Measurements from ENCODE around the gene CAPN8.
"Not testable (repeated sequence)": the region's sequence is repeated elsewhere in the genome, so short reads cannot be mapped to it uniquely, and the experiment has no call there.

The CAPN8 gene

DNA sequence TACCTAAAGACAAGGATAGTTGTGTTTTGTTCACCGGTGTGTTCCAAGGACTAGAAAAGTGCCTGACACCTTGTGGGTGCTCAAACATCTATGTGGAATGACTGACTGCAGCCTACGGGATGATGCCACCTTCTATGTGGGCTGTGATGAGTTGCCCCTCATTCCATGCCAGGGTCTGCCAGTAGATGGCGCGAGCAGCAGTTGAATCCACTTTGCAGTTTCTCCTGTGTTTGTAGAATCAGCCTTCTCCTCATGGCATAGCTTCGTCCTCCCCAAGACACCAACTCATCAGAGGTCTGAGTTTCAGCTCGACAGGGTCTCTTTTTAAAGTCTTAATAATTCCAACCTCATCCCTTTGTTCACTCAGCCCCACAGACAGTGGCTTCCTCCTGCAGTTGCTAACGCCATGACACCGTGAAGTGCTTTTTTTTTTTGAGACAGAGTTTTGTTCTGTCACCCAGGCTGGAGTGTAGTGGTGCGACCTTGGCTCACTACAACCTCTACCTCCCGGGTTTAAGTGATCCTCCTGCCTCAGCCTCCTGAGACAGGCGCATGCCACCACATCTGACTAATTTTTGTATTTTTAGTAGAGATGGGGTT is 133.7 kb downstream of the CAPN8 start:
- DNase-seq (ENCODE audit: low read depth, low spot score), result no peak

DNA sequence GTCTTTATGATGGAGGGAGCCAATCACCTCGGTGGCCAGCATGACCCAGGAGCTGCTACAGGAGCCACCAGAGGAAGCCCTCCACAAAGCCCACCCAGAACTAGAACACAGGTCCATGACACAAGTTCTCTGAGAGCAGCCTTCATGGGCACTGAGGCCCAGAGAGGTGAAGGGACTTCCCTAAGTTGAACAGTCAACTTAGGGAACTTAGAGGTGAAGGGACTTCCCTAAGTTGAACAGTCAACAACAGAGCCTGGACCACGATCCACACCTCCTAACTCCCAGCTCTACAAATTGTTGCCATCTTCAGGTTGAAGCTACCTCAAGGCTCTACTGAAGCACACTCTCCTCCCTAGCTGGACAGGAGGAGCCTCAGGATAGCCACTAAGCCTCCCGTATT is 139.5 kb downstream of the CAPN8 start:
- no peak for DNase-seq (ENCODE audit: low read depth, low spot score)

DNA sequence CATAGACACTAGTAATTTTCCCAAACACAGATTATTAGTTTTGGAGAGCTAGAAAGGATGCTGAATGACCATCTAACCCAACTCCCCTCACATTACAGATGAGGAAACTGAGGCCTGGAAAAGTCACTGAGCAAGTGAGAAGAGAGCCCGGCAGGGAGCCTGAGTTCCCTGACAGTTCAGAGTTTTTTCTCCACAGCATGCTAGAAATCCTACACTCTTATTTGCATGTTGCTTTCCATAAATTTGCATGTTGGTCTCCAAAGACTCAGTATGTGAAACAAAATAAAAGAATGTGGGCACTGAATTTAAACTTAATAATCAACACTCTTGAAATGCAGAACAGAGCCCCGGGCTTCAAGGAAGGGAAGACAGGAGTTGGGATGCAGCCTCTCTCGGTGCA is 140.0 kb downstream of the CAPN8 start:
- DNase-seq (ENCODE audit: low read depth, low spot score), result no peak

- DNase-seq (ENCODE audit: low read depth, low spot score), result no peak
These were observed 140.5 kb downstream of the CAPN8 start for GRCh38 chr1:223524930-223525451.

DNA sequence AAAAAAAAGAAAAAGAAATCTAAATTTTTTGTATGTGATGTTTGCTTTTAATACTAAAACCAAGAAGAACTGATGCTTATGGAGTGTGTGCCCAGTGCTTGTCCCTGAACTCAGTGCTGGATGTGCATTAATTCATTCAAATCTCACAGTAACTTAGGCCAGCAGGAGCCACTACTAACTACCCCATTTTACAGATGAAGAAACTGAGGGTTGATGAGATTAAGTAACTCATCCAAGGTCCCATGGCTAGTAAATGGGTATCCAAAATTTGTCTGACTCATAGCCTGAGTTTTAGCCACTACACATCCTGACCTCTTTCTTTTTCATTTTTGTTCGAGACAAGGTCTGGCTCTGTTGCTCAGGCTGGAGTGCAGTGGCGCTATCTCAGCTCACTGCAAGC is 144.4 kb downstream of the CAPN8 start:
- no peak for DNase-seq (ENCODE audit: low read depth, low spot score)

DNA sequence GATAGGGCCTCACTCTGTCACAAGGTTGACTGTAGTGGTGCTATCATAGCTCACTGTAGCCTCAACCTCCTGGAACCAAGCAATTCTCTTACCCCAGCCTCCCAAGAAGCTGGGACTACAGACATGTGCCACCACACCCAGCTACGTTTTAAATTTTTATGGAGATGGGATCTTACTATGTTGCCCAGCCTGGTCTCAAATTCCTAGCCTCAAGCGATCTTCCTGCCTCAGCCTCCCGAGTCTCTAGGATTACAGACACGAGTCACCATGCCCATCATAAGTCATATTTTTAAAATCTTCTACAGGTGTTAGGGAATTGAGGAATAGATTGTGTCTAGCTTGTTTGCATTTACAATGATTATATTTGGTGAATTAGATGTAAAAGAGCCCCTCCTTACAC is 145.3 kb downstream of the CAPN8 start:
- DNase-seq (ENCODE audit: low read depth, low spot score), result no peak

GRCh38 chr1:223519116-223519515 is 146.4 kb downstream of the CAPN8 start:
- DNase-seq (ENCODE audit: low read depth, low spot score), result no peak

DNA sequence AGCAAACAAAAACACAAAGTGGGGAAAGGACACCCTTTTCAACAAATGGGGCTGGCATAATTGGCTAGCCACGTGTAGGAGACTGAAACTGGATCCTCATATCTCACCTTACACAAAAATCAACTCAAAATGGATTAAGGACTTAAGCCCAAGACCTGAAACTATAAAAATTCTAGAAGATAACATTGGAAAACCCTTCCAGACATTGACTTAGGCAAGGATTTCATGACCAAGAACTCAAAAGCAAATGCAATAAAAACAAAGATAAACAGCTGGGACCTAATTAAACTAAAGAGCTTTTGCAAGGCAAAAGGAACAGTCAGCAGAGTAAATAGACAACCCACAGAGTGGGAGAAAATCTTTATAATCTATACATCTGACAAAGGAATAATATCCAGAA is 146.9 kb downstream of the CAPN8 start:
- not testable (repeated sequence) for DNase-seq (ENCODE audit: low read depth, low spot score)

DNA sequence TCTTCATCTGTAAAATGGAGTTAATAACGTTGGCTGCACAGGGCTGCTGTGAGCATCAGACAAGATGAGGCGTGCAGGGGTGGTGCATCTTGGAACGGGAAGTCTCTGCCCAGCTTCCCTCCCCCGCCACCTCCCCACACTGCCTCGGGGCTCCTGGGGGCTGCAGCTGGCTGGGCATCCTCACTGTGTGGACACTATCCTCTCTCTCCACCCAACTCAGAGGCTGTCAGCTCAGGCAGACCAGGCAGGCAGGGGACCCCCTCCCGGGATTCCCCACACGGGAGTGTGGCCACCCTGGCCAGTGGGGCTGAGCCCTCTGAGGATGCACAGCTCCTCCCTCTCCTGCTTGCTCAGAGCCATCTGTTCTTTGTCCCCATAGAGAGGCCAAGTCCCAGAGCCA is 149.6 kb downstream of the CAPN8 start:
- no peak for DNase-seq (ENCODE audit: low read depth, low spot score)

DNA sequence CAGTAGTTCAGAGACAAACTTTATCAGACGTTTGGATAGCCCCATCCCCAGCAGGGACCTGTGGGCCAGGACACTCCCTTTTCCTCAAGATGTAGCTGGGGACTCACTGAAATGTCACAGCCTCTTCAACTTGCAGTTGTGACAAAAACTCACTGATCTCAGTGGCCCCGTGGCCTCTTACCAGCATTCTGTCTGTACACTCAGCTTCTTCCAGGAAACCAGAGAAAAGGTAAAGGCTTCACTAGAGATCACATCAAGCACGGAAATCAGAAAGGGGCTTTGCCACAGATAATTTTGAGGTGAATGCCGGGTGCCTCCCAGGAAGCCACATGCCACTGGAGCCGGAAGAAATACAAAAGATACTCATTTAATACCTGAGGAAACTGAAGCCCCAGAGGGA is 150.1 kb downstream of the CAPN8 start:
- DNase-seq (ENCODE audit: low read depth, low spot score), result no peak

DNA sequence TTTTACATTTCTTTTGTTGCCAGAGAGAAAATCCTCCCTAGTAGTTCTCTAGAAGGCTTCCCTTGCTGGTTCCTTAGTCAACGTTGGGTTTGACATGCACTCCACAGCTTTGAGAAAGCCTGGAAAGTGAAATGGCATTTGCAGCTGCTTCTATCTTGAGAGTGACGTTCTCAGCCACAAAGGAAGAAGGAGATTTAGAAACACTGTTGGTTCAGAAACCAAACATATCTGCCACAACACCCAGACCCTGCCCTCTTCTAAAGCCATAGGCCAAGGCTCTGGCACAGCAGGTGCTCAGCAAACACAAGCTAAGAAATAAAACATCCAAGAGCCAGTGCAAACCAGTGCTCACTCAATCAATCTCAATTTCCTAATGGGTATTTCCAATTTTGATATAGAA is 150.9 kb downstream of the CAPN8 start:
- DNase-seq (ENCODE audit: low read depth, low spot score), result no peak

- DNase-seq (ENCODE audit: low read depth, low spot score), result no peak
These were observed 152.2 kb downstream of the CAPN8 start for GRCh38 chr1:223513309-223513708.

GRCh38 chr1:223512057-223512456 is 153.4 kb downstream of the CAPN8 start:
- DNase-seq (ENCODE audit: low read depth, low spot score), result no peak

- no peak for DNase-seq (ENCODE audit: low read depth, low spot score)
These were observed 156.7 kb downstream of the CAPN8 start for GRCh38 chr1:223508796-223509195.

GRCh38 chr1:223504741-223505140 is 160.8 kb downstream of the CAPN8 start:
- DNase-seq (ENCODE audit: low read depth, low spot score), result no peak

DNA sequence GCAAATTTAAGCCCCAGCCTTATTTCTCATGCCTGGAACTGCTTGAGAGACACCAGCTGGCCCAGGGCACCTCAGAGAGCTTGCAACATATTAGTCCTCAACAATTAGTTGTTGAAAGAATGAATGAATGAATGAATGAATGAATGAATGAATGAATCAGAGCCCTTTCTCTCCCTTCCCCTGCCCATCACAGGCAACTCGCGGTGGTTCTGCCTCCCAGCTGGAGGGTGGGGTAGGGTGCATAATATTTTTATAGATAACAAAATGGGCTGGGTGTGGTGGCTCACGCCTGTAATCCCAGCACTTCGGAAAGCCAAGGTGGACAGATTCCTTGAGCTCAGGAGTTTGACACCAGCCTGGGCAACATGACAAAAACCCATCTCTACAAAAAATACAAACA is 162.2 kb downstream of the CAPN8 start:
- no peak for DNase-seq (ENCODE audit: low read depth, low spot score)

GRCh38 chr1:223500560-223501425 is 164.7 kb downstream of the CAPN8 start:
- no peak for DNase-seq (ENCODE audit: low read depth, low spot score)

- no peak for DNase-seq (ENCODE audit: low read depth, low spot score)
These were observed 168.6 kb downstream of the CAPN8 start for GRCh38 chr1:223496883-223497282.

DNA sequence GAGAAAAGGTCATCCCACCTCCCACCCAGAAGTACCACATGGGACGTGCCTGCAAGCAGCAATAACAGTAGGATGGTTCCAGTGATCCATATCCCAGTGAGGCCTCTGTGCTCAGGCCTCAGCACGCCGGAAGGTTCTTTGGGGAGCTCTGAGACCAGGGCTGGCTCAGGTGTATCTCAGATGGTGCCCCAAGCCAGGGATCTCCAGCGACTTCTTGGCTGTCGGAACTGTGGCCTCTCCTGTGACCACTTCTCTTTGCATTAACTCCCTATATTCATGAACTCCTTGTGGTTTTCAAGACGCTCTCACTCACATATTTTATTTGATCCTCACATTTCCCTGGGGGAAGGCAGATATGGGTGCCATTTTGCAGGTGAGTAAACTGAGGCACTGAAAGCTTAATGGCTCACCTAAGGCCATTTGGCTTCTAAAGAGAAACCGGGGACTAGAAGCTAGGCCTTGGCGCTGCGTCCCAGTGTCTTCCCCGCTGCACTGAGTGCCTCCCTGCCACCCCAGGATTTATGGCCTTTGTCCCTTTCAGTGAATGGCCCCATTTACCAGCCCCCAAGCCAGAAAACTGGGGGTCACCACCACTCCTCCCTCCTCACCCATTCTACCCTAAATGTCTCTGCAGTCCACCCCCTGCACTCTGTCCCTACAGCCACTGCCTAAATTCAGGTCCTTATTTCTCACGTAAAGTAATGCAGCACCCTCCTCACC is 170.4 kb downstream of the CAPN8 start:
- DNase-seq (ENCODE audit: low read depth, low spot score), result no peak

- no peak for DNase-seq (ENCODE audit: low read depth, low spot score)
These were observed 173.5 kb downstream of the CAPN8 start for GRCh38 chr1:223492044-223492443.
